Astrocyte (in vitro differentiated cells and primary cell): ENCODE measurements around the gene ZSCAN9. TPM values are rescaled to one million over a fixed set of nuclear protein-coding genes. Genes with fewer than 3 reads are reported as not detected.

Source experiments
- DNase-seq: peaks from one replicate; pipeline ENCODE4 v3.0.0-alpha.2; 2010; ENCODE audit warnings: low read depth
- FAIRE-seq: peaks from 2 replicates; lab custom pipeline; 2011; peaks lifted over from hg19 to GRCh38; lab: Jason Lieb, UNC
- H2AFZ ChIP-seq: 2 replicates; pipeline ENCODE4 v1.6.0; 2012; ENCODE audit warnings: low read depth, low read length, inconsistent platforms
- H3K27ac ChIP-seq: 2 replicates; pipeline ENCODE4 v1.5.1; 2011; ENCODE audit warnings: low read depth, low read length, inconsistent platforms
- H3K27me3 ChIP-seq: 2 replicates; pipeline ENCODE4 v1.6.0; 2011; ENCODE audit warnings: low read length, inconsistent platforms; ENCODE audit not compliant: insufficient read depth
- H3K36me3 ChIP-seq: 2 replicates; pipeline ENCODE4 v1.5.1; 2011; ENCODE audit warnings: low read length, inconsistent platforms; ENCODE audit not compliant: insufficient read depth
- H3K4me1 ChIP-seq: 2 replicates; pipeline ENCODE4 v1.5.1; 2011; ENCODE audit warnings: low read length, inconsistent platforms; ENCODE audit not compliant: insufficient read depth
- H3K4me2 ChIP-seq: 2 replicates; pipeline ENCODE4 v1.6.0; 2012; ENCODE audit warnings: low read length, inconsistent platforms
- H3K4me3 ChIP-seq: 2 replicates; pipeline ENCODE4 v1.5.1; 2011; ENCODE audit warnings: low read depth, mild to moderate bottlenecking, low read length, inconsistent platforms; ENCODE audit not compliant: insufficient read depth
- H3K79me2 ChIP-seq: 2 replicates; pipeline ENCODE4 v1.6.0; 2012; ENCODE audit warnings: mild to moderate bottlenecking, low read length, inconsistent platforms; ENCODE audit not compliant: insufficient read depth
- H3K9ac ChIP-seq: 2 replicates; pipeline ENCODE4 v1.6.0; 2012; ENCODE audit warnings: mild to moderate bottlenecking, low read length, inconsistent platforms
- H3K9me3 ChIP-seq: 2 replicates; pipeline ENCODE4 v1.5.1; 2012; ENCODE audit warnings: low read depth, mild to moderate bottlenecking, low read length, inconsistent platforms; ENCODE audit not compliant: insufficient read depth
- H4K20me1 ChIP-seq: 2 replicates; pipeline ENCODE4 v1.6.0; 2012; ENCODE audit warnings: low read length, inconsistent platforms; ENCODE audit not compliant: insufficient read depth
- H3K27ac Mint-ChIP-seq: one replicate; pipeline ENCODE4 v1.8.0; 2021; ENCODE audit warnings: mild to moderate bottlenecking, mixed read lengths; ENCODE audit not compliant: unreplicated experiment
- H3K27me3 Mint-ChIP-seq: one replicate; pipeline ENCODE4 v1.8.0; 2021; ENCODE audit warnings: low read depth, mixed read lengths; ENCODE audit not compliant: unreplicated experiment
- H3K36me3 Mint-ChIP-seq: one replicate; pipeline ENCODE4 v1.8.0; 2021; ENCODE audit warnings: low read depth, mixed read lengths; ENCODE audit not compliant: unreplicated experiment
- H3K4me1 Mint-ChIP-seq: one replicate; pipeline ENCODE4 v1.8.0; 2021; ENCODE audit warnings: low read depth, mixed read lengths; ENCODE audit not compliant: unreplicated experiment
- H3K4me3 Mint-ChIP-seq: one replicate; pipeline ENCODE4 v1.8.0; 2021; ENCODE audit warnings: mild to moderate bottlenecking, moderate library complexity, mixed read lengths; ENCODE audit not compliant: unreplicated experiment
- H3K9me3 Mint-ChIP-seq: one replicate; pipeline ENCODE4 v1.8.0; 2021; ENCODE audit warnings: mild to moderate bottlenecking, mixed read lengths; ENCODE audit not compliant: unreplicated experiment
- CTCF ChIP-seq: IDR thresholded peaks from 2 replicates; pipeline ENCODE4 v1.5.1; 2011; ENCODE audit warnings: low read depth, mild to moderate bottlenecking, inconsistent platforms, low read length, moderate library complexity; ENCODE audit not compliant: insufficient read depth
- EZH2 ChIP-seq: IDR thresholded peaks from 2 replicates; pipeline ENCODE4 v1.6.1; 2012; ENCODE audit warnings: mild to moderate bottlenecking, low read length, inconsistent platforms; ENCODE audit not compliant: insufficient read depth
- total RNA-seq: library from RNA; stranded (reverse); gene quantifications from 2 replicates; pipeline ENCODE4 v1.2.1, GENCODE V29; 2021

ZSCAN9 gene
- total RNA-seq, 1 donor from 2014 or later = 16.9 TPM

GRCh38 chr6:28274888-28275287 is 49.8 kb downstream of the ZSCAN9 start:
- Histone ChIP-seq H3K4me2 (no peak overlapping the region), H2AFZ (no peak overlapping the region), H3K36me3 (peaks cover 13% of the 10 kb centered on the region), H3K79me2 (peaks cover 10% of the 10 kb centered on the region), H3K27me3 (no peaks in the 10 kb centered on the region), H3K9me3 (no peaks in the 10 kb centered on the region), H3K9ac (no peak overlapping the region), H4K20me1 (no peaks in the 10 kb centered on the region), H3K4me1 (peaks cover 2% of the 10 kb centered on the region), H3K4me3 (no peak overlapping the region), H3K27ac (no peak overlapping the region)
- DNase-seq (no peak), FAIRE-seq (no peak)
- H3K27ac Mint-ChIP-seq = no peak overlapping the region
- H3K4me3 Mint-ChIP-seq = no peak overlapping the region
- H3K9me3 Mint-ChIP-seq = no peaks in the 10 kb centered on the region
- H3K36me3 Mint-ChIP-seq = peaks cover 17% of the 10 kb centered on the region
- no peaks in the 10 kb centered on the region for H3K4me1 Mint-ChIP-seq
- H3K27me3 Mint-ChIP-seq = no peaks in the 10 kb centered on the region
- no peak for TF ChIP-seq CTCF
- no peak for TF ChIP-seq EZH2

- peaks cover 6% of the 10 kb centered on the region for H3K79me2 ChIP-seq
- no peak overlapping the region for H3K4me3 ChIP-seq
- peaks cover 11% of the 10 kb centered on the region for H3K36me3 Mint-ChIP-seq
- H3K4me2 ChIP-seq = no peak overlapping the region
- H3K9ac ChIP-seq = no peak overlapping the region
- H3K4me3 Mint-ChIP-seq = no peak overlapping the region
- no peaks in the 10 kb centered on the region for H3K27me3 ChIP-seq
- H3K27ac ChIP-seq = no peak overlapping the region
- H3K9me3 Mint-ChIP-seq = no peaks in the 10 kb centered on the region
- no peak overlapping the region for H3K27ac Mint-ChIP-seq
- H3K36me3 ChIP-seq = peaks cover 10% of the 10 kb centered on the region
- no peaks in the 10 kb centered on the region for H3K4me1 ChIP-seq
- no peak overlapping the region for H2AFZ ChIP-seq
- no peak for FAIRE-seq
- H4K20me1 ChIP-seq = no peaks in the 10 kb centered on the region
- H3K4me1 Mint-ChIP-seq = no peaks in the 10 kb centered on the region
- no peaks in the 10 kb centered on the region for H3K27me3 Mint-ChIP-seq
- TF ChIP-seq EZH2 (no peak), CTCF (no peak)
- peaks cover under 1% of the 10 kb centered on the region for H3K9me3 ChIP-seq
- no peak for DNase-seq
Measured at GRCh38 chr6:28277746-28278145, 52.7 kb downstream of the ZSCAN9 start.

GRCh38 chr6:28280595-28281287 is 55.7 kb downstream of the ZSCAN9 start:
- no peak overlapping the region for H3K27ac Mint-ChIP-seq
- peaks cover 19% of the 10 kb centered on the region for H3K79me2 ChIP-seq
- no peaks in the 10 kb centered on the region for H3K4me1 Mint-ChIP-seq
- H4K20me1 ChIP-seq = no peaks in the 10 kb centered on the region
- peaks cover 15% of the 10 kb centered on the region for H3K36me3 Mint-ChIP-seq
- H2AFZ ChIP-seq = peak overlapping the region; percentile 89
- H3K4me1 ChIP-seq = no peaks in the 10 kb centered on the region
- DNase-seq (no peak), FAIRE-seq (no peak)
- peaks cover 16% of the 10 kb centered on the region for H3K36me3 ChIP-seq
- H3K27me3 ChIP-seq = no peaks in the 10 kb centered on the region
- no peak overlapping the region for H3K27ac ChIP-seq
- peak overlapping the region; percentile 86 for H3K9ac ChIP-seq
- peak overlapping the region; percentile 90 for H3K4me2 ChIP-seq
- peaks cover 4% of the 10 kb centered on the region for H3K9me3 ChIP-seq
- peak overlapping the region; percentile 96 for H3K4me3 Mint-ChIP-seq
- TF ChIP-seq CTCF (no peak), EZH2 (no peak)
- H3K9me3 Mint-ChIP-seq = no peaks in the 10 kb centered on the region
- peak overlapping the region; percentile 84 for H3K4me3 ChIP-seq
- H3K27me3 Mint-ChIP-seq = no peaks in the 10 kb centered on the region
